IPS-15b (cell line): Measurements from ENCODE around the gene INPP5J.
A peak's percentile ranks its signal among the peaks of the same experiment; 100 is the strongest.

Source experiments
- H3K27me3 ChIP-seq: one replicate; pipeline ENCODE4 v1.6.1; 2013; ENCODE audit warnings: low read length; ENCODE audit not compliant: control insufficient read depth, insufficient read depth
- H3K36me3 ChIP-seq: one replicate; pipeline ENCODE4 v1.6.1; 2013; ENCODE audit warnings: low read length; ENCODE audit not compliant: control insufficient read depth, insufficient read depth
- H3K4me1 ChIP-seq: one replicate; pipeline ENCODE4 v1.6.1; 2013; ENCODE audit warnings: mild to moderate bottlenecking, low read length; ENCODE audit not compliant: control insufficient read depth, insufficient read depth
- H3K4me3 ChIP-seq: one replicate; pipeline ENCODE4 v1.5.1; 2013; ENCODE audit warnings: low read depth, low read length
- H3K9ac ChIP-seq: one replicate; pipeline ENCODE4 v1.6.1; 2013; ENCODE audit warnings: low read depth, mild to moderate bottlenecking, low read length
- H3K9me3 ChIP-seq: one replicate; pipeline ENCODE4 v1.6.1; 2013; ENCODE audit warnings: mild to moderate bottlenecking, low read length; ENCODE audit not compliant: control insufficient read depth, insufficient read depth

Gene INPP5J

GRCh38 chr22:31136711-31137110 lies 13.9 kb downstream of the INPP5J start:
- H3K36me3 ChIP-seq: peaks cover 11% of the 10 kb centered on the region
- no peaks in the 10 kb centered on the region for H3K27me3 ChIP-seq
- H3K4me3 ChIP-seq: no peak overlapping the region
- H3K9ac ChIP-seq: no peak overlapping the region
- peaks cover 4% of the 10 kb centered on the region for H3K4me1 ChIP-seq
- no peaks in the 10 kb centered on the region for H3K9me3 ChIP-seq

DNA sequence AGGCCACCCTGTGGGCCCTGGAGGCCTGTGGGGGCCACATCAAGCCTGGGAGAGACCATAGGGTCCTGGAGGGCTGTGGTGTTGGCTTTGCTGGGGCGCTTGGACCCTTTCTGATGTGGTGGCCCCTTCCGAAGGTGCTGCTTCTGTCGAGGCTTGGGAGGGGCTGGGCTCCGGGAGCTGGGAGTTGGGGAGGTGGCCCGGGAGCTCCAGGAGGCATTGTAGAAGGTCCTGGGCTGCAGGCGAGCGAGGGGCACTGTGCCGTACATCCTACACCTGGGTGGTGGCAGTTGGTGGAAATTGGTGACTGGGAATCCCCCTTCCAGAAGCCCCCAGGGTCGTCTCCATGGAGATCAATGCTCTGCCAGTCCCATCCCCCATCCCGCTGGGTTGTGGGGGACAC lies 15.0 kb downstream of the INPP5J start:
- Histone ChIP-seq H3K9ac (no peak overlapping the region), H3K4me1 (peaks cover 4% of the 10 kb centered on the region), H3K36me3 (peaks cover 11% of the 10 kb centered on the region), H3K27me3 (no peaks in the 10 kb centered on the region), H3K4me3 (no peak overlapping the region), H3K9me3 (no peaks in the 10 kb centered on the region)

GRCh38 chr22:31138126-31138525 lies 15.4 kb downstream of the INPP5J start:
- Histone ChIP-seq H3K36me3 (peaks cover 8% of the 10 kb centered on the region), H3K9ac (no peak overlapping the region), H3K27me3 (no peaks in the 10 kb centered on the region), H3K9me3 (no peaks in the 10 kb centered on the region), H3K4me1 (peaks cover 4% of the 10 kb centered on the region), H3K4me3 (no peak overlapping the region)

- Histone ChIP-seq H3K27me3 (no peaks in the 10 kb centered on the region), H3K9ac (no peak overlapping the region), H3K36me3 (peaks cover 3% of the 10 kb centered on the region), H3K4me1 (peaks cover 4% of the 10 kb centered on the region), H3K4me3 (peak overlapping the region; percentile 52), H3K9me3 (no peaks in the 10 kb centered on the region)
These were observed 16.3 kb downstream of the INPP5J start for GRCh38 chr22:31139066-31139465.

- Histone ChIP-seq H3K36me3 (peaks cover 3% of the 10 kb centered on the region), H3K9ac (peak within 1 kb of the TSS; percentile 47), H3K9me3 (no peaks in the 10 kb centered on the region), H3K27me3 (no peaks in the 10 kb centered on the region), H3K4me1 (peaks cover 4% of the 10 kb centered on the region), H3K4me3 (peak within 1 kb of the TSS; percentile 52)
These were observed 17.3 kb downstream of the INPP5J start, which contains the start of gene PLA2G3 for GRCh38 chr22:31139866-31140716. Gene PLA2G3 (minus strand): TSS chr22:31140508. CDS start chr22:31140354, 154 bp downstream.

- no peaks in the 10 kb centered on the region for H3K27me3 ChIP-seq
- H3K36me3 ChIP-seq: peaks cover 3% of the 10 kb centered on the region
- H3K4me3 ChIP-seq: no peak overlapping the region
- H3K4me1 ChIP-seq: peaks cover 4% of the 10 kb centered on the region
- peak overlapping the region; percentile 47 for H3K9ac ChIP-seq
- no peaks in the 10 kb centered on the region for H3K9me3 ChIP-seq
These were observed 18.0 kb downstream of the INPP5J start for GRCh38 chr22:31140746-31141145.

DNA sequence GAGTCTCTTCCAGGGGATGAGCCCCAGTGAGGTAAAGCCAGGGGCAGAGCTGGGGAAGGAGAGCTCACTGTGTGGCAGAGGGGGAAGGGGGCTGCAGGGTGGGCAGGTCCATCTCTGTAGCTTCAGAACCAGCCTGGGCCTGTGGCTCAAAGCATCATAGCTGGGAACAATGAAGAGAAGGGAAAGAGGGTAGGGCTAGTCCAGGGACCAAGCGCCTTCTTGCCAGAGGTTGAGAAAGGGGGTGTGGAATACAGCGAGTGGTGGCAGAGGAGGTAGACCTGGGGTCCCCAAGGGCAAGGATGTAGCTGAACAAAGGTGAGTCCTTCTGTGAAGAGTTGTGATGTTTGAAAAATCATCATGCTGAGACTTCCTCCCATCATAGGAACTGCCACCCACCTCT lies 18.8 kb downstream of the INPP5J start:
- Histone ChIP-seq H3K4me1 (peaks cover 4% of the 10 kb centered on the region), H3K4me3 (no peak overlapping the region), H3K9me3 (no peaks in the 10 kb centered on the region), H3K36me3 (peaks cover 3% of the 10 kb centered on the region), H3K27me3 (no peaks in the 10 kb centered on the region), H3K9ac (peak overlapping the region; percentile 47)

GRCh38 chr22:31142285-31142684 lies 19.5 kb downstream of the INPP5J start:
- Histone ChIP-seq H3K4me1 (peaks cover 4% of the 10 kb centered on the region), H3K9ac (no peak overlapping the region), H3K9me3 (no peaks in the 10 kb centered on the region), H3K4me3 (no peak overlapping the region), H3K36me3 (peaks cover 3% of the 10 kb centered on the region), H3K27me3 (no peaks in the 10 kb centered on the region)

GRCh38 chr22:31143038-31143437 lies 20.3 kb downstream of the INPP5J start:
- H3K9ac ChIP-seq: no peak overlapping the region
- H3K9me3 ChIP-seq: no peaks in the 10 kb centered on the region
- peaks cover 3% of the 10 kb centered on the region for H3K36me3 ChIP-seq
- no peaks in the 10 kb centered on the region for H3K27me3 ChIP-seq
- no peak overlapping the region for H3K4me3 ChIP-seq
- peaks cover 4% of the 10 kb centered on the region for H3K4me1 ChIP-seq

GRCh38 chr22:31143537-31143936 lies 20.8 kb downstream of the INPP5J start:
- no peaks in the 10 kb centered on the region for H3K9me3 ChIP-seq
- H3K4me1 ChIP-seq: peaks cover 4% of the 10 kb centered on the region
- no peaks in the 10 kb centered on the region for H3K27me3 ChIP-seq
- no peak overlapping the region for H3K4me3 ChIP-seq
- H3K36me3 ChIP-seq: no peaks in the 10 kb centered on the region
- no peak overlapping the region for H3K9ac ChIP-seq

- no peaks in the 10 kb centered on the region for H3K9me3 ChIP-seq
- H3K36me3 ChIP-seq: no peaks in the 10 kb centered on the region
- no peaks in the 10 kb centered on the region for H3K27me3 ChIP-seq
- H3K9ac ChIP-seq: no peak overlapping the region
- H3K4me1 ChIP-seq: peaks cover 4% of the 10 kb centered on the region
- H3K4me3 ChIP-seq: no peak overlapping the region
These were observed 21.5 kb downstream of the INPP5J start for GRCh38 chr22:31144223-31144622.

DNA sequence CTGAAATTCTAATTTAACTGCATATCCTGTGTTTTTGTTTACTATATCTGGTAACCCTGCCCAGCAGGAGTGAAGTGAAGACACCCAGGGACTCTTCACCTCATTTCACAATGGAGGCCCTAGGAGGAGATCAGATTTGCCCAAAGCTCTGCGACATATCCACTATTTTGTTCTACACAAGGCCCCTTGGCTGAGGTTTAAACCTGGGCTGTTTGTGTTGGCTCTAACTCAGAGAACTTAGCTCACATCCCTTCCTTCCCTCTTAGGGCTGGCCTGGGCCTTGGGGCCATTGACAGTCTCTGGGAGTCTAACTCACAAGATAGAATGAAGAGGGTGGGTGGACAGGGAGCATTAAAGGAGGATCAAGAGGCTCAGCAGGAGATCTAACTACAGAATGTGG lies 25.7 kb downstream of the INPP5J start:
- no peaks in the 10 kb centered on the region for H3K36me3 ChIP-seq
- H3K4me1 ChIP-seq: no peaks in the 10 kb centered on the region
- no peak overlapping the region for H3K9ac ChIP-seq
- H3K27me3 ChIP-seq: no peaks in the 10 kb centered on the region
- H3K4me3 ChIP-seq: no peak overlapping the region
- H3K9me3 ChIP-seq: no peaks in the 10 kb centered on the region
